ENCODE measurements around the gene BICDL2. TPM values are rescaled to one million over a fixed set of nuclear protein-coding genes. Genes with fewer than 3 reads are reported as not detected.

Gene BICDL2
- total and polyA plus RNA-seq, 2 donors (not counting 1 experiment from before 2014, with no cell fraction given), result not detected

DNA sequence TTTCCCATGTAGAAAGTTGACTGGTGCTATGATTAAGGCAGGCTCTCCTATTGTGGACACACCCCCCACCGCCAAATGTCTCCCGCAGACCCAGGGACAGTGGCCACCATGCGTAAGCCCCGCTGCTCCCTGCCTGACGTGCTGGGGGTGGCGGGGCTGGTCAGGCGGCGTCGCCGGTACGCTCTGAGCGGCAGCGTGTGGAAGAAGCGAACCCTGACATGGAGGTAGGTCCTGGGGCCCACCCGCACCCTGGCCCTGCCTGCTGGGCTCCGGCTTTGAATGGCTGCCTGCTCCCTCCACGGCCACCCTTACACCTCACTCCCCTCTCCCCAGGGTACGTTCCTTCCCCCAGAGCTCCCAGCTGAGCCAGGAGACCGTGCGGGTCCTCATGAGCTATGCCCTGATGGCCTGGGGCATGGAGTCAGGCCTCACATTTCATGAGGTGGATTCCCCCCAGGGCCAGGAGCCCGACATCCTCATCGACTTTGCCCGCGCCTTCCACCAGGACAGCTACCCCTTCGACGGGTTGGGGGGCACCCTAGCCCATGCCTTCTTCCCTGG, 13.3 kb upstream of the BICDL2 start:
- TF ChIP-seq EZH2 (IDR thresholded peaks at IDR 0.05; ENCODE audit: low read length, missing control alignments), result no peak
- TF ChIP-seq, protein P1, sequence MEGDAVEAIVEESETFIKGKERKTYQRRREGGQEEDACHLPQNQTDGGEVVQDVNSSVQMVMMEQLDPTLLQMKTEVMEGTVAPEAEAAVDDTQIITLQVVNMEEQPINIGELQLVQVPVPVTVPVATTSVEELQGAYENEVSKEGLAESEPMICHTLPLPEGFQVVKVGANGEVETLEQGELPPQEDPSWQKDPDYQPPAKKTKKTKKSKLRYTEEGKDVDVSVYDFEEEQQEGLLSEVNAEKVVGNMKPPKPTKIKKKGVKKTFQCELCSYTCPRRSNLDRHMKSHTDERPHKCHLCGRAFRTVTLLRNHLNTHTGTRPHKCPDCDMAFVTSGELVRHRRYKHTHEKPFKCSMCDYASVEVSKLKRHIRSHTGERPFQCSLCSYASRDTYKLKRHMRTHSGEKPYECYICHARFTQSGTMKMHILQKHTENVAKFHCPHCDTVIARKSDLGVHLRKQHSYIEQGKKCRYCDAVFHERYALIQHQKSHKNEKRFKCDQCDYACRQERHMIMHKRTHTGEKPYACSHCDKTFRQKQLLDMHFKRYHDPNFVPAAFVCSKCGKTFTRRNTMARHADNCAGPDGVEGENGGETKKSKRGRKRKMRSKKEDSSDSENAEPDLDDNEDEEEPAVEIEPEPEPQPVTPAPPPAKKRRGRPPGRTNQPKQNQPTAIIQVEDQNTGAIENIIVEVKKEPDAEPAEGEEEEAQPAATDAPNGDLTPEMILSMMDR (conservative IDR thresholded peaks at IDR 0.05 in 1 of 2, IDR thresholded peaks at IDR 0.05 in 1 of 2; ENCODE audit: low read depth in 1 of 2, low read length in 2 of 2), result no peak
- peaks cover 38% of the 10 kb centered on the region for H3K27me3 ChIP-seq (ENCODE audit: control insufficient read depth, insufficient read depth, low read length)
- no peaks in the 10 kb centered on the region for H3K4me1 ChIP-seq (ENCODE audit: control insufficient read depth, extremely low read depth, insufficient read depth, low read length)
- H4K20me1 ChIP-seq (ENCODE audit: control insufficient read depth, extremely low read depth, insufficient read depth, low read length), result no peaks in the 10 kb centered on the region
- DNase-seq (ENCODE audit: low read depth in 2 of 2), result no peak
- H3K4me3 ChIP-seq (replicated peaks in 1 of 4; ENCODE audit: control extremely low read depth in 1 of 4, insufficient read depth in 1 of 4, low read depth in 3 of 4, low read length in 4 of 4), result no peak overlapping the region
- no peak overlapping the region for H2AFZ ChIP-seq (ENCODE audit: low read length)
- H3K36me3 ChIP-seq (ENCODE audit: control insufficient read depth, insufficient read depth, low read length), result no peaks in the 10 kb centered on the region
- no peak overlapping the region for H3K9ac ChIP-seq (ENCODE audit: insufficient read depth, low read length)
- no peaks in the 10 kb centered on the region for H3K79me2 ChIP-seq (ENCODE audit: control insufficient read depth, insufficient read depth, low read length)
- no peaks in the 10 kb centered on the region for H3K9me3 ChIP-seq (ENCODE audit: control insufficient read depth, insufficient read depth, low read depth, low read length)
- no peak overlapping the region for H3K27ac ChIP-seq (ENCODE audit: insufficient read depth, low read length)
- no peak overlapping the region for H3K4me2 ChIP-seq (ENCODE audit: extremely low read depth, insufficient read depth, low read length)

DNA sequence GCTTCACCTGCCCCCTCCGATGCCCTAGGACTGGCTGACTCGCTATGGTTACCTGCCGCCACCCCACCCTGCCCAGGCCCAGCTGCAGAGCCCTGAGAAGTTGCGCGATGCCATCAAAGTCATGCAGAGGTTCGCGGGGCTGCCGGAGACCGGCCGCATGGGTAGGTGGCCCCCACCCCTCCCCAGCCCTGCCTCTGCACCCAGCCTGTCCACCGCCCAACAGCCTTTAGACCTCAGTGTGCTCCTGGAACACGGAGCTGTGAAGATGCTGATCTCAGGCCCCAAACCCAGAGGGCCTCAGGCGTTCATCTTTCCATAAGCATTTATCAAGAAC, 10.6 kb upstream of the BICDL2 start:
- TF ChIP-seq, protein P1 (conservative IDR thresholded peaks at IDR 0.05 in 1 of 2, IDR thresholded peaks at IDR 0.05 in 1 of 2; ENCODE audit: low read depth in 1 of 2, low read length in 2 of 2), result no peak
- TF ChIP-seq EZH2 (IDR thresholded peaks at IDR 0.05; ENCODE audit: low read length, missing control alignments), result no peak
- Histone ChIP-seq H3K4me3 (replicated peaks in 1 of 4; ENCODE audit: control extremely low read depth in 1 of 4, insufficient read depth in 1 of 4, low read depth in 3 of 4, low read length in 4 of 4) (no peak overlapping the region), H2AFZ (ENCODE audit: low read length) (no peak overlapping the region), H3K4me2 (ENCODE audit: extremely low read depth, insufficient read depth, low read length) (no peak overlapping the region), H3K36me3 (ENCODE audit: control insufficient read depth, insufficient read depth, low read length) (no peaks in the 10 kb centered on the region), H3K27me3 (ENCODE audit: control insufficient read depth, insufficient read depth, low read length) (peaks cover 47% of the 10 kb centered on the region), H3K79me2 (ENCODE audit: control insufficient read depth, insufficient read depth, low read length) (no peaks in the 10 kb centered on the region), H4K20me1 (ENCODE audit: control insufficient read depth, extremely low read depth, insufficient read depth, low read length) (no peaks in the 10 kb centered on the region), H3K9ac (ENCODE audit: insufficient read depth, low read length) (no peak overlapping the region), H3K9me3 (ENCODE audit: control insufficient read depth, insufficient read depth, low read depth, low read length) (no peaks in the 10 kb centered on the region), H3K27ac (ENCODE audit: insufficient read depth, low read length) (no peak overlapping the region), H3K4me1 (ENCODE audit: control insufficient read depth, extremely low read depth, insufficient read depth, low read length) (no peaks in the 10 kb centered on the region)
- no peak for DNase-seq (ENCODE audit: low read depth in 2 of 2)

DNA sequence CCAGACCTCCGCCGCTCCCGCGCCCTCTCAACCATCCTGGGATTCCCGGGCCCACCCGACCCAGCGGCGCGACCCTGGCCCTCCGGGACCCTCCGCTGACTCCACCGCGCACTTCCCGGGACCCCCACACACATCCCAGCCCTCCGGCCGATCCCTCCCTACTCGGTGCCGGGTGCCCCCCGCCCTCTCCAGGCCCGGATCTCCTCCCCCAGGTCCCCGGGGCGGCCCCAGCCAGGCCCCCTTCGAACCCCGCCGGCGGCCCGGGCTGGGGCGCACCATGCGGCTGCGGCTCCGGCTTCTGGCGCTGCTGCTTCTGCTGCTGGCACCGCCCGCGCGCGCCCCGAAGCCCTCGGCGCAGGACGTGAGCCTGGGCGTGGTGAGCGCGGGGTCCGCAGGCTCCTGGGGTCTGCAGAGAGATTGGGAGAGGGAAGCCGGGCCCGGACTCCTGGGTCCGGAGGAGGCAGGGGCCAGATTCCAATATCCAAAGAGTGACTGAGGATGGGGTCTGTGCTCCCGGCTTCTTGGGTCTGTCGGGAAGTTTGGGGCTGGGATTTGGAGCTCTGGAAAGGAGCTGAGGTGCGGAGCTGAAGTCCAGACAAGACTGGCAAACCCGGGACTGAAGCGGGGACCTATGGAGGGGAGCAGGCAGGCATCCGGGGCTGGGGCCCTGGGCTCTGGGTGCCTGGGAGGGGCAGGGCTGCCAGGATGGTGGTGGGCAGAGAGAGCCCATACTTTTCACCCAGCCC, 10.1 kb upstream of the BICDL2 start:
- TF ChIP-seq, protein P1 (conservative IDR thresholded peaks at IDR 0.05 in 1 of 2, IDR thresholded peaks at IDR 0.05 in 1 of 2; ENCODE audit: low read depth in 1 of 2, low read length in 2 of 2), result no peak
- TF ChIP-seq EZH2 (IDR thresholded peaks at IDR 0.05; ENCODE audit: low read length, missing control alignments), result peak; percentile 95
- no peak overlapping the region for H3K9ac ChIP-seq (ENCODE audit: insufficient read depth, low read length)
- H3K27ac ChIP-seq (ENCODE audit: insufficient read depth, low read length), result no peak overlapping the region
- peak overlapping the region; percentile 5 for H3K4me2 ChIP-seq (ENCODE audit: extremely low read depth, insufficient read depth, low read length)
- no peak for DNase-seq (ENCODE audit: low read depth in 2 of 2)
- H3K9me3 ChIP-seq (ENCODE audit: control insufficient read depth, insufficient read depth, low read depth, low read length), result no peaks in the 10 kb centered on the region
- H3K79me2 ChIP-seq (ENCODE audit: control insufficient read depth, insufficient read depth, low read length), result no peaks in the 10 kb centered on the region
- H3K4me1 ChIP-seq (ENCODE audit: control insufficient read depth, extremely low read depth, insufficient read depth, low read length), result no peaks in the 10 kb centered on the region
- no peaks in the 10 kb centered on the region for H4K20me1 ChIP-seq (ENCODE audit: control insufficient read depth, extremely low read depth, insufficient read depth, low read length)
- H3K4me3 ChIP-seq (replicated peaks in 1 of 4; ENCODE audit: control extremely low read depth in 1 of 4, insufficient read depth in 1 of 4, low read depth in 3 of 4, low read length in 4 of 4), result no peak overlapping the region
- H2AFZ ChIP-seq (ENCODE audit: low read length), result no peak overlapping the region
- H3K36me3 ChIP-seq (ENCODE audit: control insufficient read depth, insufficient read depth, low read length), result no peaks in the 10 kb centered on the region
- peaks cover 47% of the 10 kb centered on the region for H3K27me3 ChIP-seq (ENCODE audit: control insufficient read depth, insufficient read depth, low read length)

Data from fibroblast of lung (primary cell).